ENCODE results near the gene C6orf136.
"Not testable (repeated sequence)": the region's sequence is repeated elsewhere in the genome, so short reads cannot be mapped to it uniquely, and the experiment has no call there.

The C6orf136 gene

DNA sequence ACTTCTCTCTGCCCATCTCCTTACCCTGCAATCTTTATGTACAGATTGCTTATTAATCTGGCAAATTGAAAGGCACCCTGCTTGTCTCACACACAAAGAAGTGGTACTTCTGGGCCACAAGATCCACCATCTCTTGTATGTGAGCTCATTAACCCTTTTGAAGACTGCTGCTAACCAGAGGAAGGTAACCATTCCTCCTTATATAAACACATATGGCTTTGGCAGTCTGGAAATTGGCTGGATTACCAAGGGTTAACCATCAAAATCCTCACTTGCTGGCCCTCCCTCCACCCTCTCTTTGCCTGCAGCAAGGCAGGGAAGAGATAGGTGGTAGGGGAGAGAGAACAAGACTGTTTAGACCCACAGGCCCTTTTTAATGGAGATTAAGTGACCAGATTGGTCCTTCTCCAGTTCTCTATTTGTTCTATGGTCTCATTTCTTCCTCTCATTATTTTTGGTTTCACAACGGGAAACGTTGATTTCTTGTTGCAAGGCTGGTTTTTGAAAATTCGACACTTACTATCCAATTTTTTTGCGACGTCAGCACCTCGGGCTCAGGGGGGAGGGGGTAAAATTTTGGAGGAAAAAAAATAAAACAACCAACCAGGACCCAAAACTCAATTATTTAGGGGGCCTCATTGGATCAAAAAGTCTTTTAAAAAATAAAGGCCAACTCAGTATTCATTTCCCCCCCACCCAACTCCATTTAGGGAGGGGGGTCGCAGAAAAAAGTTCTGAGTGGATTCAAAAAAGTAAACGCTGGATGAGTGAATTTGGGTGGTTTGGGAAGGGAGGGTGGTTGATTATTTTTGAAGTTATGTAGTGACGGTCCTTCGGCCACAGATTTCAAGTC lies 30.7 kb upstream of the C6orf136 start:
- no peak for DNase-seq

DNA sequence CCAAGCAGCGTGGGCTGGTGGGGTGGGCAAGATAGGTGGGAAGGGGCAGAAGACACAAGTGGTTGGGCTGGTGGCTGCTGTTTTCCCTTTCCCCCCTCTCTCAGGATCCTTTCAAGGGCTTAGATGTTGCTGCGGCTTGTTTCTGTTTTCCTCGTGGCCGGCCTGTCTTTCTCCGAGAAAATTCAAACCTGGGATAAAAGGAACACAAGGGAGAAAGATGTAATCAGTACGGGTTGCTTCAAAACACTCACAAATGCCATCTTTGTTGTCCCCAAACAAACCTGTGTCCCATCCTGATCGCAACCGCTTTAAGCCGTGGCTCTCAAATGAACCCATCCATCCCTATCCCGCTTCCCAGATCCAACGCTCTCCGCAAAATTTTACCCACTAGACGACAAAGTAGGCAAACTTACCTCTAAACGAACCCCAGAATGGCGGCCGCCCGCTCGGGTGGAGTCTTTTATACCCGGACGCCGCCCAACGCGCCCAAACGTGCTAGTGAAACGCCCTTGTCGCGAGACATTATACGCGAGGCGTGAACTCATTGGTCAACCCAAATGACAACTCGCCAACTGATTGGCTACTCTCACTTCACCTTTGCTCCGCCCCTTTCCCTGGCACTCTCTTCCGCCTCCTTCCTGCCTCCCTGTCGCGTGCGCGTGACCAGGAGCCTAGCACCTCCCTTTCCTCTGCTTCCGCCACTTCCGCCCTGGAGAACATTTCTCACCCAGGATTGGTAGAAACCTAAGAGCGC lies 29.9 kb upstream of the C6orf136 start, which contains the start of gene PPP1R10:
TSS of gene PPP1R10 (minus strand) at position 433 of the 754 bp plus-strand sequence. CDS start 7,299 bp downstream, outside the sequence.
- peak; percentile 93 for DNase-seq

DNA sequence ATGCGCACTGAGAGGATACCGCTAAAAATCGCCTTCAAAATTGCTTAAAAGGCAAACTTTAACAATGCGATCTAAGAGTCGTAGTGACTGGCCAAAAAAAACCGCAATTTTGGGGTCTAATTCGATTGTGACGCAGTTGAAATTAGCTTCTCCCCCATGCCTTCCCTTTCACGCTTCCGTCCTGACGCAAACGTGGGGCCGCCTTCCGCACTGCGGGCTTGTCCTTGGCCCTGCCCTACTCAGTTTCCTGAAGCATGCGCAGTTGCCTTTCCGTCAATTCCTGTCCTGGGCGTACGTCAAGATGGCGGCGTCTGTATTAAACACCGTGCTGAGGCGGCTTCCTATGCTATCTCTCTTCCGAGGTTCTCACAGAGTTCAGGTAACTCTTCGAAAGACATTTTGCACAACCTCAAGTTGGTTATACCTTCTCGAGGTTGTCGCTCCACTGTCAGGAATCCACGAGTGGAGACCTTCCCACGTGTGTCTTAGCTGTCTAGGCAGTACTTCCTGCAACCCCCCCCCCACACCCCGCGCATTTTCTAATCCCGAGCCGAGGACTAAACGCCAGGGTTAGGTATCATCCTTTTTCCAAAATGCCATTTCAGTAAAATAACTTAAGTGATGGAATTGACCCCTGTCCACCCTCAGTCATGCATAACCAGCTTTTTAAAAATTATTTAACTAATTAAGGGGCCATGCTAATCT lies 29.2 kb upstream of the C6orf136 start, which contains the start of gene MRPS18B:
TSS of gene MRPS18B (plus strand) at position 276 of the 705 bp plus-strand sequence. CDS start at position 302, 26 bp downstream.
- DNase-seq: peak; percentile 80

DNA sequence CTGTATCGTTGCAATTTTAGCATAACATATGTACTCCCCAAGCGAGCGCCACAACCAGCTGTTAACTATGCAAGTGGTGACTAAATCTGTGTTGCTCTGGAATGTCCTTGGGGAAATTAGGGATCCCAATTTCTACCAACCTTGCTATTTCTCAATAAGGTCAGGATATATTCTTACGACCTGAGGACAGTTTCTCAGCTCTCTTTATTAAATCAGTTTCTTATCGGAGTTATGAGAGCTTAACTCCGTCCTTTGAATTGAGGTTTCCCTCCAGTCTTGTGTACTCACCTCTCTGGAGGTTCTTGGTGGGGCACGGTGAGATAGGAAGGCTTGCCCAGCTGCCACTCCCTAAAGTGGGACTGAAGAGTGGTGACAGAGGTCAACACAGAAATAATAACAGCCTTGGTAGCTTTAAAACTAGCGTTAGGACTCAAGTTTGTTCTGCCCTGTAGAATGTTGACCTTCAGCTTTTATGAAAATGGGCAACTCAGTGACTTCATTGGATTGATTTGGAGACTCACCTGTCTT lies 28.6 kb upstream of the C6orf136 start:
- DNase-seq: no peak

DNA sequence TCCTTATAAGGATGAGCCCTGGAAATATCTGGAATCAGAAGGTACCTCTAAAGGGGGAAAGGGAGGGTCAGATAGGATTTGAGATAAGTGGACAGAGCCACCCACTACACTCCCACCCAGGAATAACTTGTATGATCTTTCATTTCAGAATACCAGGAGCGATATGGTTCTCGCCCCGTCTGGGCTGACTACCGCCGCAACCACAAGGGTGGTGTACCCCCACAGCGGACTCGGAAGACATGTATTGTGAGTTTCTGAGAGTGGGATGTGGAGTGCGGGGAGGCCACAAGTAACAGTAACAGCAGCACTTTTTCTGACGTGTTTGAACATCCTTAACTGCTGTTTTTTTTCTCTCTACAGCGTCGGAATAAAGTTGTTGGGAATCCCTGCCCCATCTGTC lies 27.4 kb upstream of the C6orf136 start:
- no peak for DNase-seq

DNA sequence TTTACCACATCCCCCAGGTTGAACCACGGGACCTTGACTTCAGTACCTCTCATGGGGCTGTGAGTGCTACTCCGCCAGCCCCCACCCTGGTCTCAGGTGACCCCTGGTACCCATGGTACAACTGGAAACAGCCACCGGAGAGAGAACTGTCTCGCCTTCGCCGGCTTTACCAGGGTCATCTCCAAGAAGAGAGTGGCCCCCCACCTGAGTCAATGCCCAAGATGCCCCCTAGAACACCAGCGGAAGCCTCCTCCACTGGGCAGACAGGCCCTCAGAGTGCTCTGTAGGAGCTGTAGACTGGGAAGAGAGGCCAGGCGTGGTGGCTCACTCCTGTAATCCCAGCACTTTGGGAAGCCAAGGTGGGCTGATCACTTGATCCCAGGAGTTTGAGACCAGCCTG lies 21.4 kb upstream of the C6orf136 start:
- no peak for DNase-seq

DNA sequence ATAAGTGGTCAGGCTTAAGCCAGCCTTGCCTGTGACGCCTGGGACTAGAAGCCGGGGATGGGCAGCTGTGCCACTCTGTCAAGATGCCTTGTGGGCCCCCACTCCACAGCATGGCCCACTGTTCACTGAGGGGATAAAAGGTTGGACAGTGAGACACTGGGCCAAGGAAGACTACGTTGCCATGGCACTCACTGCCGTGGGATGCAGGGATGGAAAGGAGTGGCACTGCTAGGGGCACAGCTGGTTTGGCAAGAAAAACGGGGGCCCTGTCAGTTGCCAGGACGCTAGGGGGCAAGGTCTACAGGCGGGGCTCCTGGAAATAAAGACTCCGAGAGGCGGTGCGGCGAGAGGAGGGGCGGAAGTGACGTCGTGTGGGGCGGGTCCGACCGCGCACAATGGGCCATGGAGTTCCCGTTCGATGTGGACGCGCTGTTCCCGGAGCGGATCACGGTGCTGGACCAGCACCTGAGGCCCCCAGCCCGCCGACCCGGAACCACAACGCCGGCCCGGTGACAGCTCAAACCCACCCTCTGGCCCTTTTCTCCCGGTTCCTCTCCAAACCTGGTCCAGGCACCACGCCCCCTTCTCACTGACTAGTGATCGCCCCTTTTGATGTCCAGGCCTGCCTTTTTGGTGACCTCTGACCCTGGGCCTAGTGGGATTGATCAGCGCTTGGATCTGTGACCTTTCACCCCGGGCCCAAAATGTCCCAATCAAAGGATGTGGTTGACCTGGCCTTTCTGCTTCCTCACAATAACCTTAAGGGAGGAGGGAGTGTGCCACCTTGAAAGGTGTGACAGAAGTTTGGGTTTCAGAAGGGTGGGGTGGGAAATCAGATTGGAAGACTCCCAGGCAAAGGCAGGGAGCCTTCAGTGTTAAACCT lies 20.2 kb upstream of the C6orf136 start, which contains the start of gene ATAT1:
TSS of gene ATAT1 (plus strand) at position 391 of the 883 bp plus-strand sequence.
- peak; percentile 21 for DNase-seq

DNA sequence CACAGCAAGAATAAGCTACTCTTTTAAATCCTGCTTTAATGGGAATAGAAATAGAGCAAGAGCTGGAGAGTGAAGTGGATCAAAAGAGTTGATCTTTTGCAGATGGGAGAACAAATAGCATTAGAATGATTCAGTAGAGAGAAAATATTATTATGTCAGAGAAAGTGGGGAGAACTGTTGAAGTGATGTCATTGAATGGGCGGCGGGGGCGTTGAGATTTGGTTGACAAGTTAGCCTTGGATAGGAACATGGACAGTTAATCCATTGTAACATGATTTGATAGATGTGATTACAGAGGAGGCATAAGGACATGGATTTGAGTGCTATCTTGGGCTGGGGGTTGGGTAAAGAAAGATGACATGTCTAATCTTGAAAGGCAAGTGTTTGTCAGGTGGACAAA lies 11.1 kb upstream of the C6orf136 start:
- no peak for DNase-seq

DNA sequence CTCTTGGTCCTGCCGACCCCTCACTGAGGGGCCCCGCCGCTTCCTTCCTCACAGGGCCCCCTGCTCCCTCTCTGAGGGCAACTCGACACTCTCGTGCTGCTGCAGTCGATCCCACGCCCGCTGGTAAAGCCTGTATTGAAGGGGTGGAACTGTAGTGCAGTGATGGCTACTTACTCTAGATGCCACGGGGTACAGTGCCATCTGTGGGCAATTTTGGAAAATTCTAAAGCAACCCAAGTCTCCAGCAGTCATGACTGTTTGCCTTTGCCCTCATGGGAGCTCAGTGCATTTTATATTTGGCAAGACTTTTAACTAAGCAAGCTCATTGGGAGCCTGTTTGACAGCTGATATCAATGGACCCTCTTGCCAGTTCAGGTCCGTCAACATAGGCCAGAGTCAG lies 6.5 kb upstream of the C6orf136 start:
- no peak for DNase-seq

DNA sequence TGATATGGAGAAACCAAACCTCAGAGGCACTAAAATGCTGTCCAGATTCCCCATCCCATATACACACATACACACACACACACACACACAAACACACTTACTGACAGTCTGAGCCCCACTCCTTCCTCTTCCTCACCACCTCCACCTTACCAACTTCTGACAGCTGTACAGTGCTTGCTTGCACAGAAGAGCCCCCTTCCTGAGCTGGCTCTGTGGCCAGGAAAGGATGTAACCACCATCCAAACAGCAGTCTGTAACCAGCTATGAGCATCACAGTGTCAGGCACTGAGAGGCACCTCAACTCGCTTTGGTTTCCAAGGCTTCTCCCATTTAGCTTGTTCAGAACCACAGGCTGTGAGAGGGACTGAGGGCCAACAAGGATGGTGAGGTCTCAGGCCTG lies 5.9 kb upstream of the C6orf136 start:
- no peak for DNase-seq

DNA sequence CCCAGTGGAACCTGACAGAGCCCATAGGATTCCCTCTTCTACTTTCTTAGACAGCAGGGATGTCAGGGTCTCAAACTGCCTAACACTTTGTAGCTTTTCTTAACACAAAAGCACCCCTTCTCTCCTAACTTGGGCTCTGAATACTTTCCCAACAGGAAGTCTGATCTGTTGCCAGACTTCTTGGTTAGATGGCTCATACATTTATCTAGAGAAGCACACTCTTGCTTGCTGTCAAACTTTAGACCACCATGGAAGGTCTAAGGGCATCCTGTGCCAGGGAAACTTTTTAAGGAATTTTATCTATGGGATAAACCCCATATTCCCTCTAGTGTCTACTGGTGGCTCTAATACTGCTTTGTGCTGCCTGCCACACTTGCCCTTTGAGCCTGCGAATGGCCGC lies 3.3 kb upstream of the C6orf136 start:
- no peak for DNase-seq

DNA sequence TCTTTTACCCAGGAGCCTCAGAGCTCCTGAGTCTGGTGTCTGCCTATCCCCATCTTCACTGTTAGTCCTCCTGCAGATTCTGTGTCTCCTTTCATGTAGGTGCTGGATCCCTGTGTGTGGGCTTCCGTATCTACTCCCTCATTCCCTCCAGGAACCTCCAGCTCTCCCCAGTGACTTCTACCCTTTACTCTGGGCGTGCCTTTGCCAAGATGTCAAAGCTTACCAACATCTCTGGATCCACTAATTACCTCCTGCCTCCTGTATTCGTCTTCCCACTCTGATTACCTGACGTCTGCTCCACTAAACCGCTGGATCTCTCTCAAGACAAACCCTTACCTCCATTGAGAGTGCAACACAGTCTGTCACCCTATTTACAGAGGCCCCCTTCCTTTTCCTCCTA lies 2.2 kb upstream of the C6orf136 start:
- no peak for DNase-seq

DNA sequence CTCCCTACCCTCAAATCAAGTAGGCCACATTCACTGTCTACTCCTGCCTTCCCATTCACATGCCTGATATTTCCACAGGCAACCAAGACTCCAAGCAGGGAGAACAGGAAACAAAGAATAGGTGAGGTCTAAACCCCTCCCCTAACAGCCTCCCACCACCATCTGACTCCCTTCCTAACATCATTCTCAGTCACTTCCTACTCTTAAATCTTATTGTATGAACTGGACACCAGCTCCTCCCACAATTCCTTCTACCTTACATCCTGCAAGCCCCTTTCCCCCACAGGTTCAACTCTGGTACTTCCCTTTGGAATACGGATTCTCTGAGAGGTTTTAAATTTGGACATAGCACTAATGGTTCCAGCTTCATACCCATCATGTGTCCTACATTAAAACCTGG lies 944 bp upstream of the C6orf136 start:
- DNase-seq: no peak

DNA sequence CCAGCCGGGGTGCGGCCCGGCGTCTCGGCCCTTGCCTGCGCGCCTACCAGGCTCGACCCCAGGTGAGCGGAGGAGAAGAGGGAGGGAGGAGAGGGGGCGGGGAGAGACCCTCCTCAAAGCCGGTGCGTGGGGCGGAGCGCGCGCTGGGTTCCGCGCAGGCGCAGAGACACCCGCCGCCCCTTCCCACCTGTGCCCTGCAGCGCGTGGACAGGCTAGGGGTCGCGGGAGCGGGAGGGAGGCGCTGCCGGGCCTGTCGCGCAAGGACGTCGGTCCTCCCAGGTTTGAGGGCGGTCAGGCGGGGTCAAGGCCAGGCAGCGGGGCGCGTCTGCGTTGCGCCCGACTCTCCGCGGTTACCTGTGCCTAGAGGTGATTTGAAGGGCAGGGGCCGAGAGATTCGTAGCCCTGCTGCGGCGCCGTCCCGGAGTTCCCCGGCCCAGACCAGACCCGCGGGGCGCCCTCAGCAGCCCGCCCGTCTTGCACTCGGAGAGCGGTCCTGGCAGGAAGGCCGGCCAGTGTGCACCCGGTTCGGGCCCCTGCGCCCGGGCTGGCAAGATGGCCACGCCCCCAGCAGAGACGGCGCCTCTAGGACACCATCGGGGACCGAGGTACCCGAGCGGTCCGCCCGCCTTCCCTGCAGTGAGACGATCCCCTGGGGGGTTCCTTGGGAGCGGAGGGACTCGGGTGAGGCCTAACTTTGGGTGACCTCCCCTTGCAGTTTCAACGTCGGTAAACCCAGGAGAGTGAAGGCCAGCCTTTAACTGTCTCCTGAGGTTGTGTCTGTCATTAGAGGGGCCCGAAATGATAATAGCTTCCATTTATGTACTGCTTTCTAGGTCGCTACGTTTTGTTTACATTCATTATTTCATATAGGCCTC lies 546 bp downstream of the C6orf136 start:
- peak; percentile 33 for DNase-seq

DNA sequence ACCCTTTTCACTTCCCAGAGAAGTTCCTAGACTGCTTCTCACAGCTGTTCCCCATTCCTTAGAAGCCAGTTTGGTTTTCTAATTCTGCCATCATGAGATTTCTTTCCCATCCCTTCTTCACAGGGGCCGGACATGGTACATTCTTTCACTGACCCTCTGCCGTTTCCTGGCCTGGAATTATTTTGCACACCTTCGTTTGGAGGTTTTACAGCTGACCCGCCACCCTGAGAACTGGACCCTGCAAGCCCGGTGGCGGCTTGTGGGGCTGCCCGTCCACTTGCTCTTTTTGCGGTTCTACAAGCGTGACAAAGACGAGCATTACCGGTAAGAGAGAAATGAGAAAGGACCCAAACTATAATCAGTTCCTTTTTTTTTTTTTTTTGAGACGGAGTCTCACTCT lies 4.2 kb downstream of the C6orf136 start:
- DNase-seq: no peak

DNA sequence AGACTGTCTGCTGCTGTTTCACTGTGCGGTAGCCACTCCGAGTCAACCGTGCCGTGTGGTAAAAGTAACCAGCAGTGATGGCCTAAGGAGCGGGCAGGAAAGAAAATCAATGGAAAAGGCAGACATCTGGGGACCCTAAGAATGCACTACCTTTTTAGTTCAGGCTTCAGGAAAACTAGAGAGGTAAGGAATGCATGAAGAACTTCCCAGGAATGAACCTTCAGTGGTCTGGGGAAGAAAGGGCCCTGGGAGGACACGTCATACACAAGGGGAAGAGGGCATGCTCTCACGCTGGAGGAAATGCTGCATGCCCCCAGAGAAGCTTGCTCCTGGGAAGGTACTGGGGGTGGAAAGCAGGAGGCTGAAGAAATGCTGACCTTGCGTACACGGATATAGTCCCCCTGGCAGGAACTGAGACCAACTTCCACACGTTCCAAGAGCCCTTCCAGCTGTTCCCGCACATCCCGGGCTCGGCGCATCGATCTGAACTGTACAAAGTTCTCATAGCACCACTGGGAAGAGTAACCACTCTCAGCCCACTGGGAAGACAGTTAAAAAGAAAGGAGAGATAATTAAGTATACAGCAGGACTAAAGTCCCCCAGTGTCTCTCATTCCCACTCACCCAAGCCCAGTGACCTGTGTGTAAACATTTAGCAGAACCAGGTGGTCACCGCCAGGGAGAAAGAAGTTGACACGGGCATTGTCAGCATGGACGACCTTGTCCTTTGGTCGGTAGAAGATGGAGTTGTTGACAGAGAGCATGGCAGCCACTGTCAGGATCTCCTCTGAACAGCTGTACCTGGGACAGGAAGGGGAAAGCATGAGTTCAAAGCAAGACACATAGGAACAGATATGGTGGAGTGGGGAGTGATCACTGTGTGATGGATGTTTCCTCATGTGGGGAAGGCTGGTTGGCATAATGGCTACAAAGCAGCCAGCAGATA lies 8.1 kb downstream of the C6orf136 start:
- DNase-seq: no peak

DNA sequence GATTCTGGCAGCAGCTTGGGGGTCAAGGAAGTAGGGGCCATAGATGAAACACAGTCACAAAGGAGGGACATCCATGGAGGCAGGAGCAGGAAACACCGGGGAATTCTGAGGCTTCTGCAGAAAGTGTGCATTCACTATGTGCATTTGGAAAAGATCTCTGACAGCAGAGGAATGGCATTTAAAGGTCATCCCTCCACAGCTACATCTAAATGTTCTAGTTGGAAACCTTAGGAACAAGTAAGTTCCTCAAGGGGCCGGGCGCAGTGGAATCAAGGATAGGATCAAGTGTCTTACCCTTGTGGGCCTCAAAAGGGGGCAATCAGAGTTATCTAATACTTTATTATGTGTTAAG lies 8.8 kb downstream of the C6orf136 start:
- no peak for DNase-seq

DNA sequence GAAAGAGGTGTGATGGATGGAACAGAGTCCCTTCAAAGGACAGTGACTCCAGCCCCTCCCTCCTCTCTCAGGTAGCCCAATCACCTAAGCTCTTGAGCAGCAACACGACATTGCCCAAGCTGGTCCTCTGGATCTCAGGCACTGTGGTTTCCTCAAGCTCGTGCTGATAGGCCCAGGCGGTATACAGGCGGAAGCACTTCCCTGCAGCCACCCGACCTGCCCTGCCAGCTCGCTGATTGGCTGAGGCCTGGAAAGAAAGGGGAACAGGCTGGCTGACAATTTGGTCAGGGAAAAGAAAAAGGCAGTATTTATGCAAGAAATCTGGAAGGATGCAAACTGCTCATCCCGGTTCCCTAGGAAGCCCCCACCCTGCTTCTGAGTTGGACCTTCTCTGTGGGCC lies 9.6 kb downstream of the C6orf136 start:
- DNase-seq: no peak

DNA sequence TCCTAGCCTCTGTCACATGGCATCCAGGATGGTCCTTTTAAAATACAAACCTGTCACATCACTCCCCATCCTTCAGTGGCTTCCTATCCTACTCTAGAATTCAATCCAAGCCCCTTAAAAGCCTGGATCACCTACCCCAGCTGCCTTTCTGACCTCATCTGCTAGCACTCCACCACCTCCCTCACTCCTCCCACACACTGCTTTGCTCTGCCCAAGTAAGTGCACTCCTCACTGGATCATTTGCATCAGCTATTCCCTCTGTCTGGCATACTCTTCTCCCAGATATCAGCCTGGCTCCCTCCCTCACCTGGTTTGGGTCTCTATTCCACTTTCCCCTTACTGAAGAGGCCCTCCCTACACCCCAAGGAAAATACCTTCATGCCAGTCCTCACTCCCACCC lies 10.5 kb downstream of the C6orf136 start:
- no peak for DNase-seq

DNA sequence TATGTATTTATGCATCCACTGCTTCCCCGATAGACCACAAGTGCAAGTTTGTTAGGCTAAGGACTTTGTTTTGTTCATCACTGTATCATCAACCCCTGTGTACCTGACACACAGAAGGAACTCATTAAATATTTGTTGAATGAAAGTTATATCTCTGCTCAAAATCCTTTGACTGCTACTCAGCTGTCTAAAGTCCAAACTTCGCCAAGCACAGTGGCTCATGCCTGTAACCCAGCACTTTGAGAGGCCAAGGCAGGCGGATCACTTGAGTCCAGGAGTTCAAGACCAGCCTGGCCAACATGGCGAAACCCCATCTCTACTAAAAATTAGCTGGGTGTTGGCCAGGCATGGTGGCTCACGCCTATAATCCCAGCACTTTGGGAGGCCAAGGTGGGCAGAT lies 11.0 kb downstream of the C6orf136 start:
- DNase-seq: not testable (repeated sequence)

All from NCI-H2107 (cell line).